Body of pancreas (tissue), 4 donors: Measurements from ENCODE around the gene PLEKHG3.

ENCODE experiments used
- POLR2A ChIP-seq, 3 donors: fragments of 450-650 bp; IDR thresholded peaks; one replicate each; pipeline ENCODE4 v1.6.1; 2016; ENCODE audit warnings: antibody characterized with exemption in 3 of 3, mild to moderate bottlenecking in 2 of 3
- TF ChIP-seq, protein P1 (sequence below), 7 experiments: fragments of 450-650 bp in 4 of 7; fragments of 200-600 bp in 3 of 7; sonication (generic) in 3 of 7; IDR thresholded peaks; one replicate each; pipeline ENCODE4 v1.5.1; 2016 to 2019; ENCODE audit warnings: antibody characterized with exemption in 7 of 7

DNA sequence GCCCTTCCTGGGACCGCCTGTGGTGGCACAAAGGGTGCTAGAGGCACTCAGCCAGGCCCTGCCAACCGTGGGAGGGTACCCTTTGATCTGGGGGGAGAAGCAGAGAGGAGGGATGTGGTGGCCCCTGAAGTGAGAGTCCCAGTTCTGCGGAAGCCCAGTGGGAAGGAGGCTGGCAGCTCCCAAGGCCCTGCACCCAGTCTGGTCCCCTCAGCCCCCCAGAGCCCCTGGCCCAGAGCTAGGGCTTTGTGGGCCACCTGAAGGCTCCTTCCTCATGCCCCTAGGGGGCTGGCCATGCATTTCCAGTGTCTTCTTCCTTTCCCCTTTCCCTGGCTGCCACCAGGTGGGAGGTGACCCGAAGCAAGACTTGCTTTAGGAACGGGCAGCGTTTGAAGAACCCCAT lies 44.3 kb downstream of the PLEKHG3 start:
- no peak for TF ChIP-seq POLR2A (IDR thresholded peaks at IDR 0.05)
- TF ChIP-seq, protein P1, sequence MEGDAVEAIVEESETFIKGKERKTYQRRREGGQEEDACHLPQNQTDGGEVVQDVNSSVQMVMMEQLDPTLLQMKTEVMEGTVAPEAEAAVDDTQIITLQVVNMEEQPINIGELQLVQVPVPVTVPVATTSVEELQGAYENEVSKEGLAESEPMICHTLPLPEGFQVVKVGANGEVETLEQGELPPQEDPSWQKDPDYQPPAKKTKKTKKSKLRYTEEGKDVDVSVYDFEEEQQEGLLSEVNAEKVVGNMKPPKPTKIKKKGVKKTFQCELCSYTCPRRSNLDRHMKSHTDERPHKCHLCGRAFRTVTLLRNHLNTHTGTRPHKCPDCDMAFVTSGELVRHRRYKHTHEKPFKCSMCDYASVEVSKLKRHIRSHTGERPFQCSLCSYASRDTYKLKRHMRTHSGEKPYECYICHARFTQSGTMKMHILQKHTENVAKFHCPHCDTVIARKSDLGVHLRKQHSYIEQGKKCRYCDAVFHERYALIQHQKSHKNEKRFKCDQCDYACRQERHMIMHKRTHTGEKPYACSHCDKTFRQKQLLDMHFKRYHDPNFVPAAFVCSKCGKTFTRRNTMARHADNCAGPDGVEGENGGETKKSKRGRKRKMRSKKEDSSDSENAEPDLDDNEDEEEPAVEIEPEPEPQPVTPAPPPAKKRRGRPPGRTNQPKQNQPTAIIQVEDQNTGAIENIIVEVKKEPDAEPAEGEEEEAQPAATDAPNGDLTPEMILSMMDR (IDR thresholded peaks at IDR 0.05) = no peak
